H9 (cell line): ENCODE measurements around the gene C15orf40. TPM values are rescaled to one million over a fixed set of nuclear protein-coding genes. Genes with fewer than 3 reads are reported as not detected.

Experiments used
- DNase-seq: peaks from one replicate; pipeline ENCODE4 v3.0.0-alpha.2; 2017
- H2AFZ ChIP-seq: one replicate; pipeline ENCODE4 v1.6.1; 2013; ENCODE audit warnings: mild to moderate bottlenecking, low read length, control low read depth, moderate library complexity
- H2AK5ac ChIP-seq: 2 replicates; pipeline ENCODE4 v1.6.1; 2013; ENCODE audit warnings: low read length, control low read depth, mixed read lengths; ENCODE audit not compliant: insufficient read length
- H2BK120ac ChIP-seq: one replicate; pipeline ENCODE4 v1.6.1; 2013; ENCODE audit warnings: low read depth, mild to moderate bottlenecking, low read length, control low read depth, inconsistent platforms; ENCODE audit not compliant: poor library complexity, severe bottlenecking
- H2BK12ac ChIP-seq: 2 replicates; pipeline ENCODE4 v1.6.1; 2013; ENCODE audit warnings: low read length, control low read depth, mixed read lengths, low read depth; ENCODE audit not compliant: insufficient read length
- H2BK15ac ChIP-seq: 2 replicates; pipeline ENCODE4 v1.6.1; 2013; ENCODE audit warnings: low read depth, low read length, control low read depth
- H2BK20ac ChIP-seq: one replicate; pipeline ENCODE4 v1.6.1; 2013; ENCODE audit warnings: low read depth, mild to moderate bottlenecking, low read length, control low read depth, inconsistent platforms; ENCODE audit not compliant: poor library complexity, severe bottlenecking
- H2BK5ac ChIP-seq: 2 replicates; pipeline ENCODE4 v1.6.1; 2013; ENCODE audit warnings: low read length, control low read depth, mixed read lengths; ENCODE audit not compliant: insufficient read length
- H3K14ac ChIP-seq: 2 replicates; pipeline ENCODE4 v1.6.1; 2013; ENCODE audit warnings: low read length, control low read depth; ENCODE audit not compliant: insufficient read depth
- H3K18ac ChIP-seq: 2 replicates; pipeline ENCODE4 v1.6.1; 2013; ENCODE audit warnings: low read depth, mild to moderate bottlenecking, mixed read lengths, low read length, control low read depth; ENCODE audit not compliant: insufficient read length
- H3K23ac ChIP-seq: 2 replicates; pipeline ENCODE4 v1.6.1; 2013; ENCODE audit warnings: low read length, control low read depth, mixed read lengths, low read depth; ENCODE audit not compliant: insufficient read length
- H3K23me2 ChIP-seq: 2 replicates; pipeline ENCODE4 v1.6.1; 2013; ENCODE audit warnings: low read depth, mild to moderate bottlenecking, mixed read lengths, low read length, control low read depth; ENCODE audit not compliant: insufficient read length, poor library complexity, severe bottlenecking
- H3K27ac ChIP-seq: 2 replicates; pipeline ENCODE4 v1.5.1; 2013; ENCODE audit warnings: low read length, control low read depth, mixed read lengths, low read depth; ENCODE audit not compliant: insufficient read length
- H3K27me3 ChIP-seq: 2 replicates; pipeline ENCODE4 v1.6.1; 2013; ENCODE audit warnings: low read length, control low read depth, inconsistent platforms; ENCODE audit not compliant: insufficient read depth
- H3K4ac ChIP-seq: 2 replicates; pipeline ENCODE4 v1.6.1; 2013; ENCODE audit warnings: low read depth, mild to moderate bottlenecking, control low read depth, inconsistent platforms, low read length, moderate library complexity
- H3K4me1 ChIP-seq: 2 replicates; pipeline ENCODE4 v1.6.1; 2013; ENCODE audit warnings: low read length, control low read depth, inconsistent platforms; ENCODE audit not compliant: insufficient read depth
- H3K4me2 ChIP-seq: 2 replicates; pipeline ENCODE4 v1.6.1; 2013; ENCODE audit warnings: low read length, control low read depth, mixed read lengths; ENCODE audit not compliant: insufficient read length, insufficient read depth
- H3K56ac ChIP-seq: 2 replicates; pipeline ENCODE4 v1.6.1; 2013; ENCODE audit warnings: low read depth, mild to moderate bottlenecking, mixed read lengths, low read length, control low read depth; ENCODE audit not compliant: insufficient read length
- H3K79me1 ChIP-seq: 2 replicates; pipeline ENCODE4 v1.6.1; 2013; ENCODE audit warnings: low read depth, mild to moderate bottlenecking, moderate library complexity, low read length, control low read depth, inconsistent platforms; ENCODE audit not compliant: insufficient read depth, poor library complexity, severe bottlenecking
- H3K79me2 ChIP-seq: 2 replicates; pipeline ENCODE4 v1.6.1; 2013; ENCODE audit warnings: low read length, control low read depth, inconsistent platforms; ENCODE audit not compliant: insufficient read depth
- H3K9ac ChIP-seq: 2 replicates; pipeline ENCODE4 v1.6.1; 2013; ENCODE audit warnings: low read length, control low read depth, mixed read lengths; ENCODE audit not compliant: insufficient read length; ENCODE audit errors: extremely low read depth
- H3K9me3 ChIP-seq: one replicate; pipeline ENCODE4 v1.6.1; 2013; ENCODE audit warnings: low read depth, low read length, inconsistent platforms; ENCODE audit not compliant: control insufficient read depth
- H3T11ph ChIP-seq: one replicate; pipeline ENCODE4 v1.6.1; 2013; ENCODE audit warnings: mild to moderate bottlenecking, low read length, control low read depth, inconsistent platforms
- H4K20me1 ChIP-seq: one replicate; pipeline ENCODE4 v1.6.1; 2013; ENCODE audit not compliant: control insufficient read depth, insufficient read length, insufficient read depth
- H4K5ac ChIP-seq: 2 replicates; pipeline ENCODE4 v1.6.1; 2013; ENCODE audit warnings: low read depth, mild to moderate bottlenecking, mixed read lengths, low read length, control low read depth; ENCODE audit not compliant: insufficient read length
- H4K8ac ChIP-seq: replicated peaks from 2 replicates; pipeline ENCODE4 v1.6.1; 2013; ENCODE audit warnings: low read length, control low read depth, mixed read lengths, low read depth; ENCODE audit not compliant: insufficient read length
- H4K91ac ChIP-seq: 2 replicates; pipeline ENCODE4 v1.6.1; 2013; ENCODE audit warnings: low read depth, mild to moderate bottlenecking, moderate library complexity, mixed read lengths, low read length, control low read depth; ENCODE audit not compliant: insufficient read length
- H3K27ac Mint-ChIP-seq, 3 experiments: 2 replicates in 2 of 3; 3 replicates in 1 of 3; pipeline ENCODE4 v1.8.0; 2020 to 2021; ENCODE audit warnings: mixed read lengths in 3 of 3, mild to moderate bottlenecking in 1 of 3, moderate library complexity in 1 of 3
- H3K27me3 Mint-ChIP-seq: 2 replicates; pipeline ENCODE4 v1.8.0; 2021; ENCODE audit warnings: low read depth, mild to moderate bottlenecking, moderate library complexity, mixed read lengths
- H3K36me3 Mint-ChIP-seq, 3 experiments: 2 replicates in 2 of 3; 3 replicates in 1 of 3; pipeline ENCODE4 v1.8.0; 2020 to 2021; ENCODE audit warnings: low read depth in 3 of 3, mixed read lengths in 3 of 3; ENCODE audit not compliant: insufficient read depth in 1 of 3
- H3K4me1 Mint-ChIP-seq, 2 experiments: 2 replicates each; pipeline ENCODE4 v1.8.0; 2020; ENCODE audit warnings: mixed read lengths in 2 of 2
- H3K4me3 Mint-ChIP-seq, 2 experiments: 2 replicates in 1 of 2; 3 replicates in 1 of 2; pipeline ENCODE4 v1.8.0; 2020 to 2021; ENCODE audit warnings: mild to moderate bottlenecking in 2 of 2, mixed read lengths in 2 of 2, moderate library complexity in 1 of 2
- H3K9me3 Mint-ChIP-seq, 2 experiments: 2 replicates in 1 of 2; 3 replicates in 1 of 2; pipeline ENCODE4 v1.8.0; 2020; ENCODE audit warnings: mild to moderate bottlenecking in 2 of 2, mixed read lengths in 2 of 2, moderate library complexity in 1 of 2
- CTCF ChIP-seq: fragments of 200-600 bp; sonication (generic); conservative IDR thresholded peaks from 3 replicates; pipeline ENCODE4 v1.8.0; 2021; ENCODE audit warnings: antibody characterized with exemption, mild to moderate bottlenecking
- WGBS: extraction: QIAGEN DNeasy Blood & Tissue Kit; methylation state at CpG from one replicate; pipeline ENCODE4 v1.1.7; 2013; ENCODE audit warnings: missing lambda C conversion rate, low lambda C conversion rate, mixed read lengths; ENCODE audit not compliant: insufficient read length; ENCODE audit errors: extremely low coverage; 5-methylcytosine and 5-hydroxymethylcytosine counted together
- total RNA-seq: library from RNA; stranded (reverse); gene quantifications from 2 replicates; pipeline ENCODE4 v1.2.1, GENCODE V29; 2021

C15orf40 gene
- total RNA-seq, 1 experiment from 2014 or later: 11.5 TPM

DNA sequence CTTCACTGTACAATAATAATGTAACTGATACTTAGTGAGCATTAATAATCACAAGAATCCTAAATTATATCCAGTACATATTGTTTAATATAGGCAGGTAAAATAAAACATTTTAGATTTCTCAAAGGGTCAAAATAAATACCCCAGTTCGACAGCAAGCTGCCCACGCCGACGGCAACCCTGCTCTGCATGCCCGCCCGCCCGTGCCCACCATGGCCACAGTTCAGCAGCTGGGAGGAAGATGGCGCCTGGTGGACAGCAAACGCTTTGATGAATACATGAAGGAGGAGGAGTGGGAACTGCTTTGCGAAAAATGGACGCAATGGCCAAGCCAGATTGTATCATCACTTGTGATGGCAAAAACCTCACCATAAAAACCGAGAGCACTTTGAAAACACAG lies 32.7 kb upstream of the C15orf40 start:
- no peaks in the 10 kb centered on the region; a peak in 1 of 4 replicates for H3K4me1 Mint-ChIP-seq
- H3K79me1 ChIP-seq: peaks cover 3% of the 10 kb centered on the region
- no peaks in the 10 kb centered on the region for H3K23me2 ChIP-seq
- DNase-seq: no peak
- no peak overlapping the region for H3T11ph ChIP-seq
- no peak overlapping the region for H2AFZ ChIP-seq
- no peak overlapping the region for H3K27ac ChIP-seq
- no peak overlapping the region for H3K18ac ChIP-seq
- no peaks in the 10 kb centered on the region for H4K20me1 ChIP-seq
- H3K27me3 ChIP-seq: no peaks in the 10 kb centered on the region
- H3K23ac ChIP-seq: no peak overlapping the region
- no peak overlapping the region for H2BK15ac ChIP-seq
- no peak overlapping the region for H3K27ac Mint-ChIP-seq
- H2BK20ac ChIP-seq: no peak overlapping the region
- no peak overlapping the region for H2BK120ac ChIP-seq
- H3K9me3 Mint-ChIP-seq: no peaks in the 10 kb centered on the region
- no peak overlapping the region for H2BK12ac ChIP-seq
- peaks cover 34 to 71% (median 68%) of the 10 kb centered on the region in 3 experiments for H3K36me3 Mint-ChIP-seq
- H3K27me3 Mint-ChIP-seq: no peaks in the 10 kb centered on the region
- H3K56ac ChIP-seq: no peak overlapping the region
- H4K5ac ChIP-seq: no peak overlapping the region
- no peak overlapping the region for H3K4ac ChIP-seq
- no peak overlapping the region for H4K91ac ChIP-seq
- H3K4me2 ChIP-seq: no peak overlapping the region
- no peaks in the 10 kb centered on the region for H3K9me3 ChIP-seq
- H3K4me3 Mint-ChIP-seq: no peak overlapping the region
- WGBS: no CpG with 5 or more reads among the region's 12 CpGs
- no peak for TF ChIP-seq CTCF
- no peak overlapping the region for H2BK5ac ChIP-seq
- H2AK5ac ChIP-seq: no peak overlapping the region
- H3K4me1 ChIP-seq: no peaks in the 10 kb centered on the region
- H4K8ac ChIP-seq: no peak overlapping the region
- H3K79me2 ChIP-seq: peaks cover 5% of the 10 kb centered on the region; the same call in 1 of the 2 replicates
- H3K9ac ChIP-seq: no peak overlapping the region
- no peak overlapping the region for H3K14ac ChIP-seq
